Measurements from ENCODE around the gene MLH3.

GRCh38 chr14:75083271-75083670 lies 32.0 kb upstream of the MLH3 start:
- TF ChIP-seq CTCF (IDR thresholded peaks at IDR 0.05; ENCODE audit: borderline replicate concordance, extremely low read depth, low read length, poor library complexity, severe bottlenecking): no peak
- no peak for TF ChIP-seq EZH2 (IDR thresholded peaks at IDR 0.05; ENCODE audit: borderline replicate concordance, low read depth, low read length, severe bottlenecking)
